ENCODE results near the gene NPHP1.

GRCh38 chr2:110167326-110168000, 37.4 kb downstream of the NPHP1 start:
- TF ChIP-seq CTCF (IDR thresholded peaks at IDR 0.05; ENCODE audit: control extremely low read depth in 1 of 3, insufficient read depth in 1 of 3, low read depth in 1 of 3, low read length in 3 of 3), result no peak
- no peak for TF ChIP-seq KDM4A (IDR thresholded peaks at IDR 0.05; ENCODE audit: low read depth, low read length, severe bottlenecking)
- no peak for TF ChIP-seq NRF1 (IDR thresholded peaks at IDR 0.05; ENCODE audit: low read depth, low read length)
- TF ChIP-seq EZH2 (IDR thresholded peaks at IDR 0.05; ENCODE audit: low read depth, low read length, severe bottlenecking), result no peak
- TF ChIP-seq POLR2AphosphoS5 (IDR thresholded peaks at IDR 0.05; ENCODE audit: low read depth, low read length), result no peak
- TF ChIP-seq POLR2A (IDR thresholded peaks at IDR 0.05; ENCODE audit: control extremely low read depth in 1 of 2, low read depth in 2 of 2, low read length in 2 of 2), result no peak
- TF ChIP-seq EP300 (IDR thresholded peaks at IDR 0.05; ENCODE audit: borderline replicate concordance in 1 of 2, low read depth in 2 of 2, low read length in 2 of 2), result no peak
